Measurements from ENCODE around the gene SUGCT. TPM values are rescaled to one million over a fixed set of nuclear protein-coding genes. Genes with fewer than 3 reads are reported as not detected.

Gene SUGCT
- total RNA-seq, 1 experiment from 2014 or later, result 9.9 TPM

DNA sequence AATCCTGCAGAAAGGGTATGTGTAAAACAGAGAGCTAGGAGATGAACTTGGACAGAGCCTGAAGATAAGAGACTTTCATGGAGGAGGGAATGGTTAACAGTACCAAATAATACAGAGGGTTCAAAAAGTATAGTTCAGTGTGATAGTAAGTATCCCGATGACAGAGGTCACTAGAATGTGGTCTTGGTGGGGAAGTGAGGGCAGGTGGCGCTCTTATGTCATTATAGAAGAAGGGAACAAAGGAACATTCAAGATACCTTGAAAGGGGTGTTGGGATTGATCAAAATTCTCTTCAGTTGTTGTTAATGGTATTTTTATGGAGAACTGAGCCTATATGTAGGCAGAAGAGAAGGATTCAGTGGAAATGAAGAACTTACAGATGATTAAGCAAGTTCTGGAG lies 312.5 kb downstream of the SUGCT start:
- CTCF ChIA-PET, result no interaction called here
- Mint-ChIP-seq H3K9me3 (ENCODE audit: unreplicated experiment) (no peaks in the 10 kb centered on the region), H3K4me3 (ENCODE audit: unreplicated experiment) (no peak overlapping the region), H3K36me3 (ENCODE audit: insufficient read depth, unreplicated experiment) (no peaks in the 10 kb centered on the region), H3K27ac (ENCODE audit: unreplicated experiment) (no peak overlapping the region), H3K4me1 (ENCODE audit: low read depth, unreplicated experiment) (no peaks in the 10 kb centered on the region), H3K27me3 (ENCODE audit: insufficient read depth, unreplicated experiment) (peaks cover 3% of the 10 kb centered on the region)
- no TSS peak for BruUV-seq (replicated peaks)
- Histone ChIP-seq H3K27me3 (replicated peaks; ENCODE audit: control insufficient read depth, insufficient read depth, low read length) (no peaks in the 10 kb centered on the region), H3K9me3 (0 out of 2 replicates have a peak, but pooled peaks cover 3% of the 10 kb centered on the region), H3K36me3 (ENCODE audit: control insufficient read depth, insufficient read depth, low read length) (no peaks in the 10 kb centered on the region), H3K4me1 (no peaks in the 10 kb centered on the region), H3K4me3 (ENCODE audit: low read depth, low read length) (no peak overlapping the region)
- POLR2A ChIA-PET, result no interaction called here
- DNase-seq, result peak in 1 of 2 experiments; percentile 2
- intact Hi-C loops (cut with micrococcal nuclease; ENCODE audit: unreplicated experiment), result loop anchor here (1.0 kb wide), 1 partner anchor 158 kb away; no protein-coding TSS in a partner anchor
- TF ChIP-seq, protein P1, sequence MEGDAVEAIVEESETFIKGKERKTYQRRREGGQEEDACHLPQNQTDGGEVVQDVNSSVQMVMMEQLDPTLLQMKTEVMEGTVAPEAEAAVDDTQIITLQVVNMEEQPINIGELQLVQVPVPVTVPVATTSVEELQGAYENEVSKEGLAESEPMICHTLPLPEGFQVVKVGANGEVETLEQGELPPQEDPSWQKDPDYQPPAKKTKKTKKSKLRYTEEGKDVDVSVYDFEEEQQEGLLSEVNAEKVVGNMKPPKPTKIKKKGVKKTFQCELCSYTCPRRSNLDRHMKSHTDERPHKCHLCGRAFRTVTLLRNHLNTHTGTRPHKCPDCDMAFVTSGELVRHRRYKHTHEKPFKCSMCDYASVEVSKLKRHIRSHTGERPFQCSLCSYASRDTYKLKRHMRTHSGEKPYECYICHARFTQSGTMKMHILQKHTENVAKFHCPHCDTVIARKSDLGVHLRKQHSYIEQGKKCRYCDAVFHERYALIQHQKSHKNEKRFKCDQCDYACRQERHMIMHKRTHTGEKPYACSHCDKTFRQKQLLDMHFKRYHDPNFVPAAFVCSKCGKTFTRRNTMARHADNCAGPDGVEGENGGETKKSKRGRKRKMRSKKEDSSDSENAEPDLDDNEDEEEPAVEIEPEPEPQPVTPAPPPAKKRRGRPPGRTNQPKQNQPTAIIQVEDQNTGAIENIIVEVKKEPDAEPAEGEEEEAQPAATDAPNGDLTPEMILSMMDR (IDR thresholded peaks at IDR 0.05; ENCODE audit: insufficient read depth in 1 of 2, low read depth in 1 of 2, low read length in 1 of 2, severe bottlenecking in 1 of 2, unreplicated experiment in 1 of 2), result peak; percentile 13 to 17

DNA sequence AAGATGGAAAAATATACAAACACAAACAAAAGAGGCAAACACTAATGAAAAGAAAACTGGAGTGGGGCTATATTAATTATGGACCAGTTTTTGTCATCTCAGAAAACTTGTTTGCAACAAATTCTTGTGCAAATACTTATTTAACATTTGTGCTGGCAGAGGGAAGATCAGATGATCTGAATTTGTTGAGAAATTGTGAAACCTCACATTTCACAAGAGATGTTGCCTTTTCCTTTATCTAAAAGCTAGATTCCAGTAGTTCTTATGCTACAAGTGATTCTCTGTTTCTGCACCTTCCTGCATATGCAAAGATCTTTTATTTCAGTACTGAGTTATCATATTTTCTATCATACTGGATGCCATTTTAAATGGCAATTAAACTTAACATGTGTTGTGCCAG lies 320.7 kb downstream of the SUGCT start:
- H3K4me3 Mint-ChIP-seq (ENCODE audit: unreplicated experiment), result no peak overlapping the region
- ChIA-PET POLR2A (no interaction called here), CTCF (no interaction called here)
- H3K4me1 Mint-ChIP-seq (ENCODE audit: low read depth, unreplicated experiment), result no peaks in the 10 kb centered on the region
- no peak overlapping the region for H3K27ac Mint-ChIP-seq (ENCODE audit: unreplicated experiment)
- Histone ChIP-seq H3K36me3 (ENCODE audit: control insufficient read depth, insufficient read depth, low read length) (no peaks in the 10 kb centered on the region), H3K4me1 (no peaks in the 10 kb centered on the region), H3K4me3 (ENCODE audit: low read depth, low read length) (no peak overlapping the region), H3K9me3 (no peaks in the 10 kb centered on the region), H3K27me3 (replicated peaks; ENCODE audit: control insufficient read depth, insufficient read depth, low read length) (no peaks in the 10 kb centered on the region)
- DNase-seq, result no peak
- no peaks in the 10 kb centered on the region for H3K36me3 Mint-ChIP-seq (ENCODE audit: insufficient read depth, unreplicated experiment)
- intact Hi-C loops (cut with micrococcal nuclease; ENCODE audit: unreplicated experiment), result no loop called here
- BruUV-seq (replicated peaks), result no TSS peak
- no peaks in the 10 kb centered on the region for H3K9me3 Mint-ChIP-seq (ENCODE audit: unreplicated experiment)
- TF ChIP-seq, protein P1 (IDR thresholded peaks at IDR 0.05; ENCODE audit: insufficient read depth in 1 of 2, low read depth in 1 of 2, low read length in 1 of 2, severe bottlenecking in 1 of 2, unreplicated experiment in 1 of 2), result no peak
- H3K27me3 Mint-ChIP-seq (ENCODE audit: insufficient read depth, unreplicated experiment), result no peaks in the 10 kb centered on the region

- Mint-ChIP-seq H3K36me3 (ENCODE audit: insufficient read depth, unreplicated experiment) (no peaks in the 10 kb centered on the region), H3K27me3 (ENCODE audit: insufficient read depth, unreplicated experiment) (no peaks in the 10 kb centered on the region), H3K4me1 (ENCODE audit: low read depth, unreplicated experiment) (no peaks in the 10 kb centered on the region), H3K4me3 (ENCODE audit: unreplicated experiment) (no peak overlapping the region), H3K27ac (ENCODE audit: unreplicated experiment) (no peak overlapping the region), H3K9me3 (ENCODE audit: unreplicated experiment) (no peaks in the 10 kb centered on the region)
- H3K4me3 ChIP-seq (ENCODE audit: low read depth, low read length), result no peak overlapping the region
- H3K9me3 ChIP-seq, result no peaks in the 10 kb centered on the region
- H3K36me3 ChIP-seq (ENCODE audit: control insufficient read depth, insufficient read depth, low read length), result no peaks in the 10 kb centered on the region
- TF ChIP-seq, protein P1 (IDR thresholded peaks at IDR 0.05; ENCODE audit: insufficient read depth in 1 of 2, low read depth in 1 of 2, low read length in 1 of 2, severe bottlenecking in 1 of 2, unreplicated experiment in 1 of 2), result no peak
- CTCF ChIA-PET, result no interaction called here
- POLR2A ChIA-PET, result no interaction called here
- H3K4me1 ChIP-seq, result no peaks in the 10 kb centered on the region
- intact Hi-C loops (cut with micrococcal nuclease; ENCODE audit: unreplicated experiment), result no loop called here
- no peak for DNase-seq
- no peaks in the 10 kb centered on the region for H3K27me3 ChIP-seq (replicated peaks; ENCODE audit: control insufficient read depth, insufficient read depth, low read length)
- no TSS peak for BruUV-seq (replicated peaks)
These were observed 323.1 kb downstream of the SUGCT start for GRCh38 chr7:40457776-40458480.
